Right lobe of liver (tissue), 4 donors: ENCODE measurements around the gene MYRF.

Experiments used
- CTCF ChIP-seq, 4 donors: fragments of 200-600 bp in 3 of 4; fragments of 450-650 bp in 1 of 4; IDR thresholded peaks; one replicate each; pipeline versions ENCODE4 v1.5.1 to v1.8.0; 2016 to 2022; ENCODE audit warnings: antibody characterized with exemption in 4 of 4, mild to moderate bottlenecking in 2 of 4
- POLR2A ChIP-seq: fragments of 450-650 bp; IDR thresholded peaks from one replicate; pipeline ENCODE4 v1.6.1; 2017; ENCODE audit warnings: antibody characterized with exemption, mild to moderate bottlenecking
- donor health status: DM: no; HTN: no; CAD: no.
- donor health status: DM: no; HTN: no; CAD: no.
- donor health status: DM: no; HTN: yes; CAD: no.

- TF ChIP-seq CTCF (IDR thresholded peaks at IDR 0.05) (no peak), POLR2A (no peak)
These were observed 2.7 kb upstream of the MYRF start for GRCh38 chr11:61749591-61750217.
